VCaP (cell line): ENCODE measurements around the gene RPS15.

ENCODE experiments used
- H3K27ac ChIP-seq: fragments of 450-650 bp; 2 replicates; pipeline ENCODE4 v1.5.1; 2017
- CTCF ChIP-seq: fragments of 450-650 bp; conservative IDR thresholded peaks from 2 replicates; pipeline ENCODE4 v1.5.1; 2017; ENCODE audit warnings: mild to moderate bottlenecking, moderate library complexity

Gene RPS15

GRCh38 chr19:1423436-1424191 is 14.6 kb upstream of the RPS15 start:
- H3K27ac ChIP-seq = no peak overlapping the region
- no peak for TF ChIP-seq CTCF

- no peak for TF ChIP-seq CTCF
- H3K27ac ChIP-seq = peak overlapping the region; percentile 29
These were observed 13.8 kb upstream of the RPS15 start for GRCh38 chr19:1424192-1424955.

- TF ChIP-seq CTCF = no peak
- H3K27ac ChIP-seq = peak overlapping the region; percentile 29
These were observed 12.9 kb upstream of the RPS15 start for GRCh38 chr19:1425102-1425837.

- TF ChIP-seq CTCF = no peak
- H3K27ac ChIP-seq = no peak overlapping the region
These were observed 12.3 kb upstream of the RPS15 start for GRCh38 chr19:1425902-1426301.

GRCh38 chr19:1426736-1427135 is 11.5 kb upstream of the RPS15 start:
- H3K27ac ChIP-seq = no peak overlapping the region
- no peak for TF ChIP-seq CTCF

GRCh38 chr19:1427221-1427920 is 10.8 kb upstream of the RPS15 start:
- no peak overlapping the region; the same call in 1 of the 2 replicates for H3K27ac ChIP-seq
- TF ChIP-seq CTCF = no peak
